Adipose tissue (tissue), 3 donors: ENCODE results near the gene MYH9. TPM values are rescaled to one million over a fixed set of nuclear protein-coding genes. Genes with fewer than 3 reads are reported as not detected.
"Not testable (repeated sequence)": the region's sequence is repeated elsewhere in the genome, so short reads cannot be mapped to it uniquely, and the experiment has no call there.

Experiments
- H3K27ac ChIP-seq: one replicate; pipeline ENCODE4 v1.5.1; 2013; ENCODE audit warnings: low read depth, low read length
- WGBS, 3 donors: extraction: QIAGEN DNeasy Blood & Tissue Kit; methylation state at CpG; one replicate each; pipeline ENCODE4 v1.1.7; 2013; 5-methylcytosine and 5-hydroxymethylcytosine counted together
- polyA plus RNA-seq, 3 donors: library from polyadenylated mRNA; stranded (reverse); fragments of 200-250 nt; gene quantifications; one replicate each; pipeline ENCODE4 v1.2.3, GENCODE V29; 2013
- donor health status: healthy with polysubstance abuse.
- donor health status: Bipolar disorder and iron deficiency.
- donor health status: healthy.

The MYH9 gene
- polyA plus RNA-seq, 3 donors: 159 to 240 (median 161) TPM

GRCh38 chr22:36255572-36255971 lies 132.2 kb downstream of the MYH9 start:
- H3K27ac ChIP-seq: not testable (repeated sequence)
- WGBS, 3 donors: 71 to 83% methylated on average over 1 of the region's 5 CpGs; no CpG with 5 or more reads in 1 of the 3 donors

DNA sequence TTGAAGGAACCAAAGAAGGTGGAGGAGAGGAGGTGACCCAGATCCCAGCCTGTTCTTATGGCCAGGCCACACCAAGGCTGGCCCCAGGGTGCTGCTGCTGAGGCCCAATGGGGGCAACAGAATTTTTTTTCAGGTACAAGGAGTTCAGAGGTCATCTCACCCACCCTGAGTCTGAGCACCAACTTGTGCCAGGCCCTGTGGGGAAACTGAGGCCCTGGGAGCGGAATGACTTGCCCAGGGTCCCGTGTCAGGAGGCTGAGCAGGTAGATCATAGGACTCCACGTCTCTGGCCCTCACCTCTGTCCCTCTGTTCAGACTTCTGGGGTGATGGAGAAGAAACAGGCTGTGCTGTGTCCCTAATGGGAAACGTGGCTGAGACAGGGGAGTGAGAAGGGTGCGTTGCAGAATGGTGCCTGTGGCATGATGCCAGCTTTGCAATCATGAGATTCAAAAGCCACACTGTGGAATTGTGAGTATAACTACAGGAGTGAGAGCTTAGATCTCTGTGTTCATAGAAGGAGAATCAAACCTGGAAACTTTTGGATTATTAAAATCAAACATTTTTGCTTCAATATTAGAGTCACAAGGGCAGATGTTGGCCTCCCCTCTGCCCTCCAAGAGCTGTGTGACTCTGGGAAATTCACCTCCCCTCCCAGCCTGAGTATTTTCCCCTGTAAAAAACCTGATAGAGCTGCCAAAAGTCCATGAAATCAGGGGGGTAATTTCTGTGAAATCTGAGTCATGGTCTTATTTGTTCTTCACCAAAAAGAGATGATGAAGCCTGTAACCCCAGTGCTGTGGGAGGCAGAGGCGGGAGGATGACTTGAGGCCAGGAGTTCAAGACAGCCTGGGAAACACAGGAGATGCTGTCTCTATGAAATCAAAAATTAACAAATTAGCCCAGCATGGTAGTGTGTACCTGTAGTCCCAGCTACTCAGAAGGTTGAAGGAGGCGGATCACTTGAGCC lies 134.0 kb downstream of the MYH9 start:
- H3K27ac ChIP-seq: peak overlapping the region; percentile 36
- WGBS, 3 donors: 46 to 63% (median 48%) methylated on average over 7 of the region's 7 CpGs

- no peak within 1 kb of the TSS for H3K27ac ChIP-seq
- WGBS, 3 donors: 14 to 64% (median 19%) methylated on average over 9 to 10 of the region's 10 CpGs
Measured at GRCh38 chr22:36252754-36253522, 134.8 kb downstream of the MYH9 start, which contains the start of gene APOL1. Gene APOL1, plus strand, starts transcription at chr22:36253133. Its CDS starts 1,823 bp downstream, at chr22:36254956.

GRCh38 chr22:36251979-36252608 lies 135.7 kb downstream of the MYH9 start:
- not testable (repeated sequence) for H3K27ac ChIP-seq
- WGBS, 3 donors: 85 to 89% (median 87%) methylated on average over 7 of the region's 7 CpGs

DNA sequence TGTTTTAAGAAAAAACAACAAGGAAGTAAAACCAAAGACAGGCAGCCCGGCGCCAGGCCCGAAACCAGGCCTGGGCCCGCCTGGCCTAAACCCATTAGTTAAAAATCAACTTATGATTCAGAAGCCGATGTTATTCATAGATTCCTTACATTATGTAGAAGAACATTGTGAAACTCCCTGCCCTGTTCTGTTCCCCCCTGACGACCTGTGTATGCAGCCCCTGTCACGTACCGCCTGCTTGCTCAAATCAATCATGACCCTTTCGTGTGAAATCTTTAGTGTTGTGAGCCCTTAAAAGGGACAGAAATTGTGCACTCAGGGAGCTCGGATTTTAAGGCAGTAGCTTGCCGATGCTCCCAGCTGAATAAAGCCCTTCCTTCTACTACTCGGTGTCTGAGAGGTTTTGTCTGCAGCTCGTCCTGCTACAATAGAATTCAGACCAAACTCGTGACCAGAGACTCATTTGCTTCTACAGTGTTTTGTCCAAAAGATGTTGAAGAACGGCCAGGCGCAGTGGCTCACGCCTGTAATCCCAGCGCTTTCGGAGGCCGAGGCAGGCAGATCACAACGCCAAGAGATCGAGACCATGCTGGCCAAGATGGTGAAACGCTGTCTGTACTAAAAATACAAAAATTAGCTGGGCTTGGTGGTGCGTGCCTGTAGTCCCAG lies 137.3 kb downstream of the MYH9 start:
- WGBS, 3 donors: 87 to 94% (median 92%) methylated on average over 24 of the region's 24 CpGs
- not testable (repeated sequence) for H3K27ac ChIP-seq

DNA sequence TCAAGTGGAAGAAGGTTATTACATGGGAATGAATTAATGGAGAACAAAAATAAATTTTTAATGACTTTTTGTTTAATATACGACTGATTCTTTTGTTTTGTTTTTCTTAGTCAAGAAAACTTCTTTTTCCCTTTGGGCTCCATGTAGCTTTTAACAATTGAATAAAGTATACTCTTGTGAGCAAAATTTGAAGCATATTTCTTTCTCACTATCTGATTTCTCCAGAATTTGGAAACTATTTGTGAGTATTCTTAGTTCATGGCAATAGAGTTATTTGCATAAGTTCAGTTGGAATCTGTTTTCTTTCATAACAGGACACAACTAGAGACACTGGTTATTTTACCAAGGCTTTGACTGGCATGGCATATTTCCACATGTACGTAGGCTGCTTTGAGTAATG lies 138.6 kb downstream of the MYH9 start:
- WGBS, 3 donors: 92 to 99% (median 97%) methylated on average over 2 of the region's 2 CpGs
- no peak overlapping the region for H3K27ac ChIP-seq

- H3K27ac ChIP-seq: no peak overlapping the region
- WGBS, 3 donors: 80 to 89% (median 82%) methylated on average over 5 of the region's 5 CpGs
Measured at GRCh38 chr22:36247955-36248354, 139.8 kb downstream of the MYH9 start.

DNA sequence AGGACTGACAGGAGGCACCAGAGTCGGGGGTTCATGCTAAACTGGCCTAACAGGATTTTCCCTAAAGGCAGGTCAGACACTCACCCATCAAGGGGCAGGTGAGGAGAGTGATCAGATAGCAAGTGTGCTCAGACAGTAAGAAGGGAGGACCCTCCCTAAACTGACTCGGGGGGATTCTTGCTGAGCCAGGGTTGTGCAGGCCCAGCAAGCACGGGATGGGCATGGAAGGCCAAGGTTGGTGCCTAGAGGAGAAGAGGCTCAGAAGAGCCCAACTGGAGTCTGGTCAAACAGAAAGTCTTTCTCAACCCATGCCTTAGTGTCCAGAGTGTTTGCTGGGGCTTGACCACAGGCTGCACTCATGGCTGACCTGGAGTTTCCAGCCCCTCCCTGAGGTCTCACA lies 141.0 kb downstream of the MYH9 start:
- no peak overlapping the region for H3K27ac ChIP-seq
- WGBS, 3 donors: 86 to 92% (median 87%) methylated on average over 3 of the region's 3 CpGs

DNA sequence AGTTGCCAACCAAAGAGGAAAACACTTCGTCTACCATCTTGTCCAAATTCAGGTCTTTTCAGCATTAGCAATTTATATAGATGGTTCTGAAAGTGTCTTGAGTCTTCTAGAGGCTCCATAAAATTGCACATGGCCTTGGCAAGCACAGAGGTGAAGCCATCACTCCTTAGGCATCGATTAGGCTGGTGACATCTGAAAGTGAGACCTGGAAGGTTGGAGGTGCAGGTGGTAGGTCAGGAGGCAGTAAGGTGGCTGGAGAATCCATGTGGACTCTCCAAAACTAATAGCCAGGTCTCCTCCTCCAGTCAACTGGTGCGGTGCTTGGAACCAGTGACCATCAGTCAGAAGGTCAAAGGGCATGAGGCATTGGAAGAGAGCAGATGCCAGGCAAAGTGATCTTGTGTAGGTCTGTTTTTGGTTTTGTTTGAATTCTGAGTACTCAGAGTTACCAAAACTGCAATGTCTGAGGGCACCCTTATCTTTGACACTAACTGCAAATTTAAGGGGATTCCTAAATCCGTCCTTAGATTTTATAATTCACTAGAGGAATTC lies 141.9 kb downstream of the MYH9 start:
- H3K27ac ChIP-seq: no peak overlapping the region

GRCh38 chr22:36244522-36245391 lies 143.0 kb downstream of the MYH9 start:
- peak overlapping the region; percentile 23 for H3K27ac ChIP-seq
- 60 to 78% (median 63%) methylated on average over 5 of the region's 5 CpGs for WGBS, 3 donors

More for the DNA sequence above, 141.9 kb downstream of the MYH9 start:
- WGBS, 3 donors: 68 to 81% (median 70%) methylated on average over 4 of the region's 4 CpGs

GRCh38 chr22:36243986-36244385 lies 143.8 kb downstream of the MYH9 start:
- H3K27ac ChIP-seq: no peak overlapping the region
- WGBS, 3 donors: 79 to 90% (median 82%) methylated on average over 5 of the region's 5 CpGs

- WGBS, 3 donors: 11 to 22% (median 12%) methylated on average over 13 of the region's 13 CpGs
- peak within 1 kb of the TSS; percentile 61 for H3K27ac ChIP-seq
Measured at GRCh38 chr22:36239401-36240171, 148.2 kb downstream of the MYH9 start, which contains the start of gene APOL2. Gene APOL2, minus strand, starts transcription at chr22:36239527. Its CDS starts 6,365 bp downstream, at chr22:36233162.

GRCh38 chr22:36239150-36239400 lies 148.7 kb downstream of the MYH9 start:
- 0% methylated on average over 4 of the region's 4 CpGs for WGBS, 3 donors
- H3K27ac ChIP-seq: peak overlapping the region; percentile 31

DNA sequence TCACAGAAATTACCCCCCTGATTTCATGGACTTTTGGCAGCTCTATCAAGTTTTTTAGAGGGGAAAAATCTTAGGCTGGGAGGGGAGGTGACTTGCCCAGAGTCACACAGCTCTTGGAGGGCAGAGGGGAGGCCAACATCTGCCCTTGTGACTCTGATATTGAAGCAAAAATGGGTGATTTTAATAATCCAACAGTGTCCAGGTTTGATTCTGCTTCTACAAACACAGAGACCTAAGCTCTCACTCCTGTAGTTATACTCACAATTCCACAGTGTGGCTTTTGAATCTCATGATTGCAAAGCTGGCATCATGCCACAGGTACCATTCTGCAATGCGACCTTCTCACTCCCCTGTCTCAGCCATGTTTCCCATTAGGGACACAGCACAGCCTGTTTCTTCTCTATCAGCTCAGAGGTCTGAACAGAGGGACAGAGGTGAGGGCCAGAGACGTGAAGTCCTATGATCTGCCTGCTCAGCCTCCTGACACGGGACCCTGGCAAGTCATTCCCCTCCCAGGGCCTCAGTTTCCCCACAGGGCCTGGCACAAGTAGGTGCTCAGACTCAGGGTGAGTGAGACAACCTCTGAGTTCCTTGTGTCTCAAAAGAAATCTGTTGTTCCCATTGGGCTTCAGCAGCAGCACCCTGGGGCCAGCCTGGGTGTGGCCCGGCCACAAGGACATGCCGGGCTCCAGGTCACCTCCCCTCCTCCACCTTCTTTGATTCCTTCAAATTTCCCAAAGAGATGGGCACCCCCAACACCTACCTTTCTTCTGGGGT lies 149.2 kb downstream of the MYH9 start:
- WGBS, 3 donors: 0 to 1% (median 1%) methylated on average over 5 of the region's 5 CpGs
- peak overlapping the region; percentile 61 for H3K27ac ChIP-seq

DNA sequence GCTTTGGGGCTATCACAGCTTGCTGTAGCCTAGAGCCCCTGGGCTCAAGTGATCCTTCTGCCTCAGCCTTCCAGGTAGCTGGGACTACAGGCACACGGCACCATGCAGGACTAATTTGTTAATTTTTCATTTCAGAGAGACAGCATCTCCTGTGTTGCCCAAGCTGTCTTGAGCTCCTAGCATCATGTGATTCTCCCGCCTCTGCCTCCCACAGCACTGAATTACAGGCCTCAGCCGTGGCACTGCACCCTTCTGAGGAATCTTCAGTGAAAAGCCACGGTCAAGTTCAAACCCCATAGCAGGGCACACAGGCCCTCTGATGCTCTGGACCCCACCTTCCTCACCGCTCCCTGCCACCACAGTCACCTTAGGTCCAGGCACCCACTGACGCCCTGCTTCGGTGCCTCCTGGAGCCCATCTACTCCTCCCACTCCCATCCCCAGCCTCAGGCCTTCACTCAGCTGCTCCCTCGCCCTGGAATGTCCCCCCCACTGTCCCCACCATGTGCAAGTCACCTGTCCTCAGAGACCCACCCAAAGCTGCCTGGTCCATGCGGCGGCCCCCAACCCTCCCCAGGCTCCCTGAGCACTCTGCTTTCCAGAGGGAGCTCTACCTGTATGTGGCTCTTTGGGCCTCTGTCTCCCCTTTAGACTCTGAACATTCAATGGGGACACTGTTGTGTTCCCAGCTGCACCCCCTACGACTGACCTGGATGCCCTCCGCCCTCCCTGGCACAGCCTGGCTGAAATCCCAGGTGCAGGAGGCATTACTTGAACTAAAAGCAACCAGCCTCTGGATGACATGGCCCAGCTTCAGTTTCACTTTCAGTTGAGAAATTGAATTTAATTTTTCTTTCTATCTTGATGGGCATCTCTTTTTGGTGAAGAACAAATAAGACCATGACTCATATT lies 150.1 kb downstream of the MYH9 start:
- H3K27ac ChIP-seq: no peak overlapping the region
- 48 to 62% (median 62%) methylated on average over 12 of the region's 12 CpGs for WGBS, 3 donors
